K562 (cell line): ENCODE data around the gene CCDC88A. TPM values are rescaled to one million over a fixed set of nuclear protein-coding genes. Genes with fewer than 3 reads are reported as not detected.

Experiments used
- ATAC-seq: fragments of 200-7000 bp; cut with Tn5 transposase; 3 replicates; pipeline ENCODE4 v1.9.1; 2020; ENCODE audit warnings: moderate library complexity
- BruUV-seq: library from RNA; stranded (reverse); fragments of 400-500 nt; replicated peaks from 2 replicates; lab custom pipeline; 2021; lab: Mats Ljungman, UMichigan
- CTCF ChIA-PET: fragments of 300-600 bp; formaldehyde crosslinking; extraction: SDS; loops from one replicate; lab custom pipeline; 2021; ENCODE audit warnings: low intra/inter-chr PET ratio; lab: Yijun Ruan, JAX
- POLR2A ChIA-PET: fragments of 300-600, 350-650 bp; sonication (Branson Sonifier 250); formaldehyde crosslinking; extraction: SDS; loops from one replicate; lab custom pipeline; 2021; ENCODE audit warnings: antibody characterized with exemption, inconsistent platforms; lab: Yijun Ruan, JAX
- DNase-seq, 4 experiments: peaks; one replicate each; pipeline versions ENCODE4 v3.0.0 to v3.0.0-alpha.2; 2011 to 2018; ENCODE audit warnings: low spot score in 3 of 4, mixed read lengths in 3 of 4; ENCODE audit errors: extremely low read depth in 1 of 4
- FAIRE-seq: peaks from 2 replicates; lab custom pipeline; 2011; peaks lifted over from hg19 to GRCh38; lab: Jason Lieb, UNC
- H2AFZ ChIP-seq: 2 replicates; pipeline ENCODE4 v1.6.0; 2011; ENCODE audit warnings: low read depth, low read length, control low read depth, inconsistent platforms
- H3K27ac ChIP-seq: fragments of 200-600 bp; 3 replicates; pipeline ENCODE4 v1.8.0; 2011; ENCODE audit warnings: low read depth, mild to moderate bottlenecking, control low read depth, inconsistent platforms, low read length, moderate library complexity, mixed read lengths; ENCODE audit errors: extremely low read depth
- H3K27me3 ChIP-seq, 2 experiments: fragments of 300-600 bp in 1 of 2; 2 replicates in 1 of 2; 3 replicates in 1 of 2; pipeline versions ENCODE4 v1.6.0 to v1.8.0; 2011; ENCODE audit warnings: inconsistent platforms in 2 of 2, low read length in 2 of 2, mild to moderate bottlenecking in 1 of 2, mixed read lengths in 1 of 2, moderate library complexity in 1 of 2; ENCODE audit not compliant: control insufficient read depth in 2 of 2, insufficient read depth in 2 of 2
- H3K36me3 ChIP-seq: fragments of 300-600 bp; 3 replicates; pipeline ENCODE4 v1.8.0; 2011; ENCODE audit warnings: mild to moderate bottlenecking, low read length, inconsistent platforms; ENCODE audit not compliant: control insufficient read depth, insufficient read depth
- H3K4me1 ChIP-seq, 2 experiments: fragments of 200-600 bp in 1 of 2; replicated peaks in 1 of 2; 2 replicates in 1 of 2; 3 replicates in 1 of 2; pipeline versions ENCODE4 v1.5.1 to v1.8.0; 2011; ENCODE audit warnings: inconsistent platforms in 2 of 2, low read length in 2 of 2, mild to moderate bottlenecking in 1 of 2, mixed read lengths in 1 of 2, moderate library complexity in 1 of 2; ENCODE audit not compliant: control insufficient read depth in 2 of 2, insufficient read depth in 2 of 2
- H3K4me2 ChIP-seq: 2 replicates; pipeline ENCODE4 v1.6.1; 2011; ENCODE audit warnings: low read length, control low read depth, inconsistent platforms, mixed read lengths; ENCODE audit not compliant: insufficient read depth
- H3K4me3 ChIP-seq: fragments of 200-600 bp; sonication (generic), shearing (Covaris generic); 2 replicates; pipeline ENCODE4 v1.5.1; 2016; ENCODE audit warnings: control low read depth, inconsistent platforms
- H3K79me2 ChIP-seq: fragments of 200-600 bp; 3 replicates; pipeline ENCODE4 v1.8.0; 2011; ENCODE audit warnings: low read length, inconsistent platforms; ENCODE audit not compliant: control insufficient read depth, insufficient read depth
- H3K9ac ChIP-seq, 2 experiments: 2 replicates each; pipeline versions ENCODE4 v1.6.0 to v1.6.1; 2011; ENCODE audit warnings: low read depth in 2 of 2, low read length in 2 of 2, control low read depth in 1 of 2, inconsistent platforms in 1 of 2, mild to moderate bottlenecking in 1 of 2, mixed read lengths in 1 of 2; ENCODE audit not compliant: insufficient read depth in 1 of 2
- H3K9me1 ChIP-seq: one replicate; pipeline ENCODE4 v1.6.0; 2011; ENCODE audit warnings: inconsistent platforms, mild to moderate bottlenecking, low read length, moderate library complexity; ENCODE audit not compliant: control insufficient read depth, insufficient read depth
- H3K9me3 ChIP-seq: replicated peaks from 2 replicates; pipeline ENCODE4 v1.5.1; 2011; ENCODE audit warnings: low read depth, low read length, inconsistent platforms; ENCODE audit not compliant: control insufficient read depth, insufficient read depth
- H4K20me1 ChIP-seq: replicated peaks from 2 replicates; pipeline ENCODE4 v1.6.1; 2011; ENCODE audit warnings: low read length, inconsistent platforms, mixed read lengths; ENCODE audit not compliant: control insufficient read depth, insufficient read depth
- GATA2 ChIP-seq: sonication (generic); formaldehyde crosslinking; IDR thresholded peaks from 2 replicates; pipeline ENCODE4 v1.4.0; 2020; ENCODE audit warnings: mild to moderate bottlenecking, missing genetic modification reagents
- NCOA6 ChIP-seq: fragments of 450-650 bp; IDR thresholded peaks from 2 replicates; pipeline ENCODE4 v1.6.1; 2017; ENCODE audit warnings: mild to moderate bottlenecking
- PHF21A ChIP-seq: fragments of 450-650 bp; IDR thresholded peaks from 2 replicates; pipeline ENCODE4 v1.6.1; 2017; ENCODE audit warnings: low read depth, borderline replicate concordance
- SP2 ChIP-seq: IDR thresholded peaks from 2 replicates; pipeline ENCODE4 v1.6.1; 2011; ENCODE audit warnings: mild to moderate bottlenecking, low read depth, low read length, moderate library complexity; ENCODE audit not compliant: poor library complexity, severe bottlenecking; ENCODE audit errors: extremely low read depth
- SRSF9 ChIP-seq: fragments of 200-400 bp; formaldehyde crosslinking; IDR thresholded peaks from 2 replicates; pipeline ENCODE4 v1.6.1; 2017; ENCODE audit warnings: low read depth, low read length, borderline replicate concordance
- ZBTB49 ChIP-seq: sonication (generic); formaldehyde crosslinking; IDR thresholded peaks from 2 replicates; pipeline ENCODE4 v1.8.0; 2022; ENCODE audit warnings: missing genetic modification reagents, mild to moderate bottlenecking, borderline replicate concordance
- ZC3H11A ChIP-seq: IDR thresholded peaks from 2 replicates; pipeline ENCODE4 v1.6.1; 2012; ENCODE audit warnings: low read depth, low read length, improper control_type of control experiment
- WGBS: fragments of 100-300 bp; shearing (Covaris generic); methylation state at CpG from one replicate; pipeline ENCODE4 v1.1.6; 2016; ENCODE audit warnings: low coverage, mixed read lengths; ENCODE audit not compliant: insufficient coverage; ENCODE audit errors: missing lambda C conversion rate; 5-methylcytosine and 5-hydroxymethylcytosine counted together
- in situ Hi-C: fragments of 300-500 bp; cut with MboI; formaldehyde crosslinking; loops from 4 replicates; pipeline ENCODE4 v1.15.0; 2018; ENCODE audit warnings: inconsistent platforms, mixed read lengths
- intact Hi-C: fragments of 100-400 bp; cut with micrococcal nuclease; formaldehyde crosslinking; loops from 2 replicates; pipeline ENCODE4 v1.14.2; 2022
- polyA plus RNA-seq, 8 experiments: library from polyadenylated mRNA; depleted of rRNA in 4 of 8; stranded (reverse) in 5 of 8; unstranded in 3 of 8; fragments of >200 nt; fragmentation: Nextera tagmentation in 2 of 8; fragmentation: Illumina TruSeq in 1 of 8; extraction: Ambion mirVana in 2 of 8; extraction: Trizol in 1 of 8; gene quantifications; 2 replicates each; pipeline versions ENCODE4 v1.2.1 to v1.2.3, GENCODE V29; 2011 to 2014; ENCODE audit warnings: inconsistent platforms in 1 of 8, missing spikeins in 1 of 8
- total RNA-seq, 7 experiments: library from RNA; depleted of rRNA in 6 of 7; stranded (reverse); fragments of >200 nt in 6 of 7; fragmentation: Illumina TruSeq in 2 of 7; extraction: Trizol in 2 of 7; gene quantifications; 2 replicates each; pipeline versions ENCODE4 v1.2.1 to v1.2.3, GENCODE V29; 2011 to 2021; ENCODE audit warnings: low replicate concordance in 1 of 7

Gene CCDC88A
- total and polyA plus RNA-seq, 9 of the 15 experiments (the other 6 are each of a cell fraction or from before 2014, with no cell fraction given): 29.3 to 102 (median 55.6) TPM

GRCh38 chr2:55408918-55409868, 10.5 kb downstream of the CCDC88A start:
- intact Hi-C loops: no loop called here
- Histone ChIP-seq H3K4me1 (peaks cover 0 to 2% of the 10 kb centered on the region in 2 experiments; a peak in 1 of 5 replicates), H3K4me3 (no peak overlapping the region), H3K9me1 (no peaks in the 10 kb centered on the region), H4K20me1 (no peaks in the 10 kb centered on the region), H3K9ac (no peak overlapping the region), H3K79me2 (peaks cover 71% of the 10 kb centered on the region), H3K36me3 (peaks cover 53% of the 10 kb centered on the region; the same call in 2 of the 3 replicates), H3K27ac (no peak overlapping the region), H2AFZ (no peak overlapping the region), H3K4me2 (no peak overlapping the region), H3K9me3 (no peaks in the 10 kb centered on the region), H3K27me3 (no peaks in the 10 kb centered on the region)
- DNase-seq: no peak
- in situ Hi-C loops: no loop called here
- TF ChIP-seq NCOA6 (no peak), GATA2 (CRISPR knock-in tag) (no peak), SRSF9 (no peak), ZC3H11A (no peak), ZBTB49 (CRISPR knock-in tag) (no peak), SP2 (no peak), PHF21A (no peak)
- no peak for FAIRE-seq
- ChIA-PET CTCF (no interaction called here), POLR2A (interaction anchor here (0.8 to 2.4 kb wide), 5 partner anchors 8 to 17 kb away, joined by 3 to 14 read pairs (median 3); partner anchors contain the start of gene CCDC88A)
- no TSS peak for BruUV-seq
- no peak for ATAC-seq
- 57% methylated on average over 8 of the region's 12 CpGs for WGBS
